ENCODE data around the gene TUBG1.
"Not testable (repeated sequence)": the region's sequence is repeated elsewhere in the genome, so short reads cannot be mapped to it uniquely, and the experiment has no call there.

DNA sequence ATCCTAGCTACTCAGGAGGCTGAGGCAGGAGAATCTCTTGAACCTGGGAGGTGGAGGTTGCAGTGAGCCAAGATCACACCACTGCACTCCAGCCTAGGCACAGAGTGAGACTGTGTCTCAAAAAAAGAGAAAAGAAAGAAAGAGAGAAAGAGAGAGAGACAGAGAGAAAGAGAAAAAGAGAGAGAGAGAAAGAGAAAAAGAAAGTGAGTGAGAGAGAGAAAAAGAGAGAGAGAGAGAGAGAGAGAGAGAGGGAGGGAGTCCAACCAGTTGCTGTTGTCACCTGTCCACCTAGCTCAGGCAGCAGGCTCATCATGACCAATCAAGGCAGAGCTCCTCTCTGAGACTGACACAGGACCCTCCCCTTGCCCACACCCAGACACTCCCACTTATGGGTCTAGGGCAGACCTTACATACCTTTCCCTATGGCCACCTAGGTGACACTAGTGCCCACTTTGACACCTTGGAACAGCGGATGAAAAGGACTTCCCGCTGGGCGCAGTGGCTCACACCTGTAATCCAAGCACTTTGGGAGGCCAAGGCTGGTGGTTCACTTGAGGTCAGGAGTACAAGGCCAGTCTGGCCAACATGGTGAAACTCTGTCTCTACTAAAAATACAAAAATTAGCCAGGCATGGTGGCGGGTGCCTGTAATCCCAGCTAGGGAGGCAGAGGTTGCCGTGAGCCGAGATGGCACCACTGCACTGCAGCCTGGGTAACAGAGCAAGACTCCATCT lies 17.7 kb downstream of the TUBG1 start:
- TF ChIP-seq, protein P1, sequence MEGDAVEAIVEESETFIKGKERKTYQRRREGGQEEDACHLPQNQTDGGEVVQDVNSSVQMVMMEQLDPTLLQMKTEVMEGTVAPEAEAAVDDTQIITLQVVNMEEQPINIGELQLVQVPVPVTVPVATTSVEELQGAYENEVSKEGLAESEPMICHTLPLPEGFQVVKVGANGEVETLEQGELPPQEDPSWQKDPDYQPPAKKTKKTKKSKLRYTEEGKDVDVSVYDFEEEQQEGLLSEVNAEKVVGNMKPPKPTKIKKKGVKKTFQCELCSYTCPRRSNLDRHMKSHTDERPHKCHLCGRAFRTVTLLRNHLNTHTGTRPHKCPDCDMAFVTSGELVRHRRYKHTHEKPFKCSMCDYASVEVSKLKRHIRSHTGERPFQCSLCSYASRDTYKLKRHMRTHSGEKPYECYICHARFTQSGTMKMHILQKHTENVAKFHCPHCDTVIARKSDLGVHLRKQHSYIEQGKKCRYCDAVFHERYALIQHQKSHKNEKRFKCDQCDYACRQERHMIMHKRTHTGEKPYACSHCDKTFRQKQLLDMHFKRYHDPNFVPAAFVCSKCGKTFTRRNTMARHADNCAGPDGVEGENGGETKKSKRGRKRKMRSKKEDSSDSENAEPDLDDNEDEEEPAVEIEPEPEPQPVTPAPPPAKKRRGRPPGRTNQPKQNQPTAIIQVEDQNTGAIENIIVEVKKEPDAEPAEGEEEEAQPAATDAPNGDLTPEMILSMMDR (IDR thresholded peaks at IDR 0.05; ENCODE audit: low read depth, low read length, poor library complexity, severe bottlenecking), result not testable (repeated sequence)
- TF ChIP-seq EZH2phosphoT487 (IDR thresholded peaks at IDR 0.05; ENCODE audit: borderline replicate concordance, low read length), result not testable (repeated sequence)

All from DOHH2 (cell line).